HEK293 (cell line): ENCODE results near the gene DDRGK1.
A peak's percentile ranks its signal among the peaks of the same experiment; 100 is the strongest.

Experiments used
- CTCF ChIA-PET: fragments of 350-600 bp; formaldehyde crosslinking; extraction: SDS; loops from one replicate; lab custom pipeline; 2021; ENCODE audit warnings: antibody characterized with exemption; lab: Yijun Ruan, JAX
- POLR2A ChIA-PET: fragments of 300-600 bp; formaldehyde crosslinking; extraction: SDS; loops from one replicate; lab custom pipeline; 2020; ENCODE audit warnings: antibody characterized with exemption, inconsistent platforms; lab: Yijun Ruan, JAX
- H3K27ac ChIP-seq: fragments of 200-500 bp; sonication (Bioruptor generic); 2 replicates; pipeline ENCODE4 v1.5.1; 2014; ENCODE audit warnings: low read depth, low read length, control low read depth, inconsistent platforms; ENCODE audit errors: extremely low read depth
- H3K36me3 ChIP-seq, 2 experiments: fragments of 200-500 bp in 1 of 2; sonication (Bioruptor generic) in 1 of 2; 1 replicate in 1 of 2; 2 replicates in 1 of 2; pipeline ENCODE4 v1.5.1; 2014 to 2017; ENCODE audit warnings: inconsistent platforms in 2 of 2, low read length in 2 of 2; ENCODE audit not compliant: control insufficient read depth in 2 of 2, insufficient read depth in 1 of 2
- H3K4me1 ChIP-seq: fragments of 200-500 bp; sonication (Bioruptor generic); 2 replicates; pipeline ENCODE4 v1.5.1; 2014; ENCODE audit warnings: mild to moderate bottlenecking, low read length, inconsistent platforms; ENCODE audit not compliant: control insufficient read depth, insufficient read depth
- H3K4me3 ChIP-seq: 2 replicates; pipeline ENCODE4 v1.5.1; 2011; ENCODE audit warnings: low read depth, mild to moderate bottlenecking, control low read depth, low read length, moderate library complexity
- H3K9me3 ChIP-seq: fragments of 200-500 bp; sonication (Bioruptor generic); 2 replicates; pipeline ENCODE4 v1.5.1; 2014; ENCODE audit warnings: low read depth, low read length, inconsistent platforms; ENCODE audit not compliant: control insufficient read depth, insufficient read depth
- FEZF1 ChIP-seq: fragments of 450-650 bp; formaldehyde crosslinking; IDR thresholded peaks from 2 replicates; pipeline ENCODE4 v1.5.1; 2016; ENCODE audit warnings: missing biosample characterization, missing genetic modification characterization
- GLI4 ChIP-seq: fragments of 450-650 bp; formaldehyde crosslinking; IDR thresholded peaks from 2 replicates; pipeline ENCODE4 v1.5.1; 2016; ENCODE audit warnings: missing biosample characterization, missing genetic modification characterization
- IKZF3 ChIP-seq: fragments of 450-650 bp; IDR thresholded peaks from 2 replicates; pipeline ENCODE4 v1.5.0; 2018; ENCODE audit warnings: missing biosample characterization, mild to moderate bottlenecking, missing genetic modification characterization, moderate library complexity
- MYNN ChIP-seq: fragments of 450-650 bp; formaldehyde crosslinking; IDR thresholded peaks from 2 replicates; pipeline ENCODE4 v1.5.1; 2016; ENCODE audit warnings: missing biosample characterization, missing genetic modification characterization, borderline replicate concordance
- SCRT2 ChIP-seq: fragments of 450-650 bp; formaldehyde crosslinking; IDR thresholded peaks from 2 replicates; pipeline ENCODE4 v1.5.1; 2016; ENCODE audit warnings: missing biosample characterization, missing genetic modification characterization
- TRIM28 ChIP-seq: IDR thresholded peaks from 2 replicates; pipeline ENCODE4 v1.6.1; 2011; ENCODE audit warnings: low read length, control low read depth, borderline replicate concordance
- ZBTB20 ChIP-seq: fragments of 450-650 bp; formaldehyde crosslinking; IDR thresholded peaks from 2 replicates; pipeline ENCODE4 v1.5.1; 2016; ENCODE audit warnings: missing biosample characterization, missing genetic modification characterization
- ZNF175 ChIP-seq: fragments of 450-650 bp; formaldehyde crosslinking; IDR thresholded peaks from 2 replicates; pipeline ENCODE4 v1.5.1; 2016; ENCODE audit warnings: missing biosample characterization, missing genetic modification characterization
- ZNF184 ChIP-seq: fragments of 450-650 bp; IDR thresholded peaks from 2 replicates; pipeline ENCODE4 v1.5.1; 2018; ENCODE audit warnings: missing biosample characterization, mild to moderate bottlenecking, missing genetic modification characterization
- ZNF266 ChIP-seq: fragments of 450-650 bp; formaldehyde crosslinking; IDR thresholded peaks from 2 replicates; pipeline ENCODE4 v1.5.1; 2016; ENCODE audit warnings: missing biosample characterization, missing genetic modification characterization, low read depth
- ZNF335 ChIP-seq: fragments of 450-650 bp; formaldehyde crosslinking; conservative IDR thresholded peaks from 2 replicates; pipeline ENCODE4 v1.5.1; 2016; ENCODE audit warnings: missing biosample characterization, missing genetic modification characterization
- ZNF658 ChIP-seq: fragments of 450-650 bp; formaldehyde crosslinking; IDR thresholded peaks from 2 replicates; pipeline ENCODE4; 2016; ENCODE audit warnings: missing biosample characterization, missing genetic modification characterization
- ZNF776 ChIP-seq: fragments of 450-650 bp; formaldehyde crosslinking; IDR thresholded peaks from 2 replicates; pipeline ENCODE4 v1.5.0; 2017; ENCODE audit warnings: missing biosample characterization, missing genetic modification characterization, borderline replicate concordance
- ZNF792 ChIP-seq: fragments of 450-650 bp; formaldehyde crosslinking; IDR thresholded peaks from 2 replicates; pipeline ENCODE4 v1.5.1; 2016; ENCODE audit warnings: missing biosample characterization, missing genetic modification characterization
- ZNF830 ChIP-seq: fragments of 450-650 bp; IDR thresholded peaks from 2 replicates; pipeline ENCODE4 v1.5.0; 2018; ENCODE audit warnings: missing biosample characterization, missing genetic modification characterization, low read depth, mild to moderate bottlenecking, moderate library complexity
- ZSCAN16 ChIP-seq: fragments of 450-650 bp; formaldehyde crosslinking; IDR thresholded peaks from 2 replicates; pipeline ENCODE4 v1.5.1; 2016; ENCODE audit warnings: missing biosample characterization, missing genetic modification characterization
- TF ChIP-seq, protein P1 (sequence below): fragments of 450-650 bp; formaldehyde crosslinking; IDR thresholded peaks from 2 replicates; pipeline ENCODE4; 2016; ENCODE audit warnings: missing biosample characterization, missing genetic modification characterization
- TF ChIP-seq, protein P2 (sequence below): fragments of 450-650 bp; formaldehyde crosslinking; IDR thresholded peaks from 2 replicates; pipeline ENCODE4 v1.5.1; 2016; ENCODE audit warnings: missing biosample characterization, missing genetic modification characterization, low read depth
- TF ChIP-seq, protein P3 (sequence below): fragments of 450-650 bp; formaldehyde crosslinking; IDR thresholded peaks from 2 replicates; pipeline ENCODE4 v1.5.1; 2016; ENCODE audit warnings: missing biosample characterization, missing genetic modification characterization
- TF ChIP-seq, protein P4 (sequence below): fragments of 450-650 bp; formaldehyde crosslinking; IDR thresholded peaks from 2 replicates; pipeline ENCODE4 v1.5.1; 2016; ENCODE audit warnings: missing biosample characterization, missing genetic modification characterization
- TF ChIP-seq, protein P5 (sequence below): fragments of 450-650 bp; formaldehyde crosslinking; IDR thresholded peaks from 2 replicates; pipeline ENCODE4 v1.5.1; 2016; ENCODE audit warnings: missing biosample characterization, missing genetic modification characterization, borderline replicate concordance

Gene DDRGK1

DNA sequence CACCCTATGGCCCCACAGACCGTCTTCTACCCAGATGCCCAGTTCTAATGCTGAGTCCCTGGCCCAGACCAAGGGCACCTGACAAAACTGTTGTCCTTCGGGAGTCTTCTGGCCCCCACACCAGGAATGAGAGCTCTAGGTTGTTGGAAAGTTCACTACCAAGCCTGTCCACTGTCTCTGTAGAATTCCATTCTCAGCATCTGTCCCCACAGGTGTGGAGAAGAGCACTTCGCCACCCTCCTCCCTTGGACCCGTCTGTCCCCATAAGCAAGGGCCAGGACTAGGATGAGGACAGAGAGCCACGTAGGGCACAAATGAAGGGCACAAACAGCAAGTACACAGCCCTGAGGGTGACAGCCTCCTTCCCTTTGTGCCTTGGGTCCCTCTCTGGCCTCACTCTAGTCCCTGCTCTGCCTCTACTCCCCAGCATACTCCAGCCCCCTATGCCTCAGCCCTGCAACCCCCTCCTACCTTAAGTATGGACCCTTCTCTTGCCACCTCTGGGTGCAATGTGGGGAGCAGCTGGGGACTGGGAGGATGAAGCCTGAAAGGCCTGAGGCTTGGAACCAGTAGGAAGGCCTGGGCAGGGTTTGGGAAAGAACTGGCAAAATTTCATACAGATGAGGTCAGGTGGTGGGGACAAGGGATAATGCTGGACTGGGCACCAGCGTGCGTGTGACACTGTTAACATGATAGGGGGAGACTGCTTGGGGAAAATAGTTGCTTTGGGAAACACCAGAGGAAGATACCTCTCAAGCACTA lies 35.5 kb downstream of the DDRGK1 start (continued):
- TF ChIP-seq, protein P1, sequence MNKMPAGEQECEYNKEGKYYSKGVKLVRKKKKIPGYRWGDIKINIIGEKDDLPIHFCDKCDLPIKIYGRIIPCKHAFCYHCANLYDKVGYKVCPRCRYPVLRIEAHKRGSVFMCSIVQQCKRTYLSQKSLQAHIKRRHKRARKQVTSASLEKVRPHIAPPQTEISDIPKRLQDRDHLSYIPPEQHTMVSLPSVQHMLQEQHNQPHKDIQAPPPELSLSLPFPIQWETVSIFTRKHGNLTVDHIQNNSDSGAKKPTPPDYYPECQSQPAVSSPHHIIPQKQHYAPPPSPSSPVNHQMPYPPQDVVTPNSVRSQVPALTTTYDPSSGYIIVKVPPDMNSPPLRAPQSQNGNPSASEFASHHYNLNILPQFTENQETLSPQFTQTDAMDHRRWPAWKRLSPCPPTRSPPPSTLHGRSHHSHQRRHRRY (tag by site-specific recombination): no peak
- TF ChIP-seq, protein P2, sequence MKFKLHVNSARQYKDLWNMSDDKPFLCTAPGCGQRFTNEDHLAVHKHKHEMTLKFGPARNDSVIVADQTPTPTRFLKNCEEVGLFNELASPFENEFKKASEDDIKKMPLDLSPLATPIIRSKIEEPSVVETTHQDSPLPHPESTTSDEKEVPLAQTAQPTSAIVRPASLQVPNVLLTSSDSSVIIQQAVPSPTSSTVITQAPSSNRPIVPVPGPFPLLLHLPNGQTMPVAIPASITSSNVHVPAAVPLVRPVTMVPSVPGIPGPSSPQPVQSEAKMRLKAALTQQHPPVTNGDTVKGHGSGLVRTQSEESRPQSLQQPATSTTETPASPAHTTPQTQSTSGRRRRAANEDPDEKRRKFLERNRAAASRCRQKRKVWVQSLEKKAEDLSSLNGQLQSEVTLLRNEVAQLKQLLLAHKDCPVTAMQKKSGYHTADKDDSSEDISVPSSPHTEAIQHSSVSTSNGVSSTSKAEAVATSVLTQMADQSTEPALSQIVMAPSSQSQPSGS (tag by site-specific recombination): no peak
- TF ChIP-seq IKZF3 (tag by site-specific recombination): no peak
- TF ChIP-seq ZNF184: no peak
- TF ChIP-seq, protein P3, sequence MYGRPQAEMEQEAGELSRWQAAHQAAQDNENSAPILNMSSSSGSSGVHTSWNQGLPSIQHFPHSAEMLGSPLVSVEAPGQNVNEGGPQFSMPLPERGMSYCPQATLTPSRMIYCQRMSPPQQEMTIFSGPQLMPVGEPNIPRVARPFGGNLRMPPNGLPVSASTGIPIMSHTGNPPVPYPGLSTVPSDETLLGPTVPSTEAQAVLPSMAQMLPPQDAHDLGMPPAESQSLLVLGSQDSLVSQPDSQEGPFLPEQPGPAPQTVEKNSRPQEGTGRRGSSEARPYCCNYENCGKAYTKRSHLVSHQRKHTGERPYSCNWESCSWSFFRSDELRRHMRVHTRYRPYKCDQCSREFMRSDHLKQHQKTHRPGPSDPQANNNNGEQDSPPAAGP (tag by site-specific recombination): no peak
- TF ChIP-seq, all 188 proteins: peak for 0

DNA sequence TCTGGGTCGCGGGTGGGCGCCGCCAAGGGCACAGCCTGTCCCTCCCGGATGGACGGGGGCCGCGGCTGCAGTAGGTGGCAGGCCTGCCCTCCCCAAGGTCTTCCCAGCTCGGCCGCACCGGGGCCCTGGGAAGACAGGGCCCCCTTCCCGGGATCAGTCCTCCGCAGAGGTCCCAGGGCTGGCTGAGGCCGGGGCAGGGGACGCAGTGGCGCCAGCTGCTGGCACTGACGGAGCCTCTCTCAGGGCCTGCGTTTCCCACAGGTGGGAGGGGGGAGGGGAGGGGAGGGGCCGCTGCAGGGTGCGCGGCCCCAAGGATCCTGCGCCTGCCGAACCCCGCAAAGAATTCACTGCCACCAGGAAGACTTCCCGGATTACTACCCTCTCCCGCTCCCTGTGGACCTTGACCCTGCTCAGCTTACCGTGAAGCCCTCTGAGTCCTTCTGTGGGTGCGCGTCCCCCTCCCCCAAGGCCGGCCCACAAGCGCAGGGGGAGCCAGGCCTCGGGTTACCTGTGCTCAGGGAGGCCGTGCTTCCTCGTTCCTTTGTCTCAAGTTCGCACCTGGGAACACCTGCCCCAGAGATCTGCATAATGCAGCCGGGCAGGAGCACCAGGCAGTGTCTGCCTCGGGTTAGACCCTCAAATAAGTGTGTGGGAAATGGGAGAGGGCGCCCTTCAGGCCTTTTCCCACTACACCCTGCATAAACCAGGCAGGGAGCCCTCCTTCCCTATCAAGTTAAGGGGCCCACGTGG lies 36.2 kb downstream of the DDRGK1 start:
- Histone ChIP-seq H3K4me3 (no peak overlapping the region), H3K27ac (no peak overlapping the region), H3K36me3 (peaks cover 0 to 2% of the 10 kb centered on the region in 2 experiments; a peak in 1 of 3 replicates), H3K4me1 (no peaks in the 10 kb centered on the region), H3K9me3 (no peaks in the 10 kb centered on the region)
- TF ChIP-seq, protein P4, sequence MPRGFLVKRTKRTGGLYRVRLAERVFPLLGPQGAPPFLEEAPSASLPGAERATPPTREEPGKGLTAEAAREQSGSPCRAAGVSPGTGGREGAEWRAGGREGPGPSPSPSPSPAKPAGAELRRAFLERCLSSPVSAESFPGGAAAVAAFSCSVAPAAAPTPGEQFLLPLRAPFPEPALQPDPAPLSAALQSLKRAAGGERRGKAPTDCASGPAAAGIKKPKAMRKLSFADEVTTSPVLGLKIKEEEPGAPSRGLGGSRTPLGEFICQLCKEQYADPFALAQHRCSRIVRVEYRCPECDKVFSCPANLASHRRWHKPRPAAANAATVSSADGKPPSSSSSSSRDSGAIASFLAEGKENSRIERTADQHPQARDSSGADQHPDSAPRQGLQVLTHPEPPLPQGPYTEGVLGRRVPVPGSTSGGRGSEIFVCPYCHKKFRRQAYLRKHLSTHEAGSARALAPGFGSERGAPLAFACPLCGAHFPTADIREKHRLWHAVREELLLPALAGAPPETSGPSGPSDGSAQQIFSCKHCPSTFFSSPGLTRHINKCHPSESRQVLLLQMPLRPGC (tag by site-specific recombination): no peak
- TF ChIP-seq ZNF658 (tag by site-specific recombination) (no peak), ZBTB20 (tag by site-specific recombination) (0 out of 2 replicates have a peak, but pooled peaks have one; percentile 12), MYNN (tag by site-specific recombination) (no peak), SCRT2 (0 out of 2 replicates have a peak, but pooled peaks have one; percentile 17)
- ChIA-PET POLR2A (interaction anchor here (0.6 kb wide), 1 partner anchor 110 kb away, joined by 4 read pairs; no protein-coding TSS in a partner anchor), CTCF (interaction anchor here (0.7 kb wide), 1 partner anchor 58 kb away, joined by 3 read pairs; no protein-coding TSS in a partner anchor)

DNA sequence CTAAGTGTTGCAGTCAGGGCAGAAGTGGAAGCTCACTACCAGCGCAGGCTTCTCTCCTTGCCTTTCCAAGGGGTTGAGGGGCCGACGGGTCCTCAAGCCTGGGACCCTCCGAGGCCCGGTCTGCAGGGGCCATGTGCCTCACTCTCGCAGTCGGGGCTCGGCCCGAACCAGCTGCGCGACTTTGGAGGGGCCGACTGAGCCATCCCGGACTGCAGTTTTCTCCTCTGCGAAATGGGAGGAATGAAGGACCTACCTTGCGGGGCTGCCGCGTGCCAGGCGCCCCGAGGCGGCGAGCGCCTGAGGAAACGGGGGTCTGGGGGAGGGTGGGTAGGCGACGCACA lies 36.8 kb downstream of the DDRGK1 start:
- H3K36me3 ChIP-seq: peaks cover 0 to 2% of the 10 kb centered on the region in 2 experiments; a peak in 1 of 3 replicates
- POLR2A ChIA-PET: interaction anchor here (0.6 kb wide), 1 partner anchor 111 kb away, joined by 4 read pairs; no protein-coding TSS in a partner anchor
- no peak overlapping the region for H3K4me3 ChIP-seq
- no peak overlapping the region for H3K27ac ChIP-seq
- H3K4me1 ChIP-seq: no peaks in the 10 kb centered on the region
- CTCF ChIA-PET: interaction anchor here (0.7 kb wide), 1 partner anchor 57 kb away, joined by 3 read pairs; no protein-coding TSS in a partner anchor
- H3K9me3 ChIP-seq: no peaks in the 10 kb centered on the region
- TF ChIP-seq ZNF335 (tag by site-specific recombination): no peak
- no peak for TF ChIP-seq FEZF1
- TF ChIP-seq, protein P5, sequence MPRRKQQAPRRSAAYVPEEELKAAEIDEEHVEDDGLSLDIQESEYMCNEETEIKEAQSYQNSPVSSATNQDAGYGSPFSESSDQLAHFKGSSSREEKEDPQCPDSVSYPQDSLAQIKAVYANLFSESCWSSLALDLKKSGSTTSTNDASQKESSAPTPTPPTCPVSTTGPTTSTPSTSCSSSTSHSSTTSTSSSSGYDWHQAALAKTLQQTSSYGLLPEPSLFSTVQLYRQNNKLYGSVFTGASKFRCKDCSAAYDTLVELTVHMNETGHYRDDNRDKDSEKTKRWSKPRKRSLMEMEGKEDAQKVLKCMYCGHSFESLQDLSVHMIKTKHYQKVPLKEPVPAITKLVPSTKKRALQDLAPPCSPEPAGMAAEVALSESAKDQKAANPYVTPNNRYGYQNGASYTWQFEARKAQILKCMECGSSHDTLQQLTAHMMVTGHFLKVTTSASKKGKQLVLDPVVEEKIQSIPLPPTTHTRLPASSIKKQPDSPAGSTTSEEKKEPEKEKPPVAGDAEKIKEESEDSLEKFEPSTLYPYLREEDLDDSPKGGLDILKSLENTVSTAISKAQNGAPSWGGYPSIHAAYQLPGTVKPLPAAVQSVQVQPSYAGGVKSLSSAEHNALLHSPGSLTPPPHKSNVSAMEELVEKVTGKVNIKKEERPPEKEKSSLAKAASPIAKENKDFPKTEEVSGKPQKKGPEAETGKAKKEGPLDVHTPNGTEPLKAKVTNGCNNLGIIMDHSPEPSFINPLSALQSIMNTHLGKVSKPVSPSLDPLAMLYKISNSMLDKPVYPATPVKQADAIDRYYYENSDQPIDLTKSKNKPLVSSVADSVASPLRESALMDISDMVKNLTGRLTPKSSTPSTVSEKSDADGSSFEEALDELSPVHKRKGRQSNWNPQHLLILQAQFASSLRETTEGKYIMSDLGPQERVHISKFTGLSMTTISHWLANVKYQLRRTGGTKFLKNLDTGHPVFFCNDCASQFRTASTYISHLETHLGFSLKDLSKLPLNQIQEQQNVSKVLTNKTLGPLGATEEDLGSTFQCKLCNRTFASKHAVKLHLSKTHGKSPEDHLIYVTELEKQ (tag by site-specific recombination): no peak
- no peak for TF ChIP-seq ZNF792 (tag by site-specific recombination)
- no peak for TF ChIP-seq ZNF175 (tag by site-specific recombination)
- TF ChIP-seq GLI4 (tag by site-specific recombination): no peak
- no peak for TF ChIP-seq TRIM28
- TF ChIP-seq ZSCAN16 (tag by site-specific recombination): no peak
- no peak for TF ChIP-seq ZNF266 (tag by site-specific recombination)
- TF ChIP-seq ZNF776 (tag by site-specific recombination): no peak
- TF ChIP-seq ZNF830: no peak
